GM12873 (cell line): ENCODE data around the gene TUBGCP2.
A peak's percentile ranks its signal among the peaks of the same experiment; 100 is the strongest.

ENCODE experiments used
- TF ChIP-seq, protein P1 (sequence below): IDR thresholded peaks from 2 replicates; pipeline ENCODE4 v1.5.1; 2012; ENCODE audit warnings: low read depth, mild to moderate bottlenecking, moderate library complexity, low read length, control low read depth; ENCODE audit not compliant: insufficient read depth; ENCODE audit errors: missing control alignments

Gene TUBGCP2

DNA sequence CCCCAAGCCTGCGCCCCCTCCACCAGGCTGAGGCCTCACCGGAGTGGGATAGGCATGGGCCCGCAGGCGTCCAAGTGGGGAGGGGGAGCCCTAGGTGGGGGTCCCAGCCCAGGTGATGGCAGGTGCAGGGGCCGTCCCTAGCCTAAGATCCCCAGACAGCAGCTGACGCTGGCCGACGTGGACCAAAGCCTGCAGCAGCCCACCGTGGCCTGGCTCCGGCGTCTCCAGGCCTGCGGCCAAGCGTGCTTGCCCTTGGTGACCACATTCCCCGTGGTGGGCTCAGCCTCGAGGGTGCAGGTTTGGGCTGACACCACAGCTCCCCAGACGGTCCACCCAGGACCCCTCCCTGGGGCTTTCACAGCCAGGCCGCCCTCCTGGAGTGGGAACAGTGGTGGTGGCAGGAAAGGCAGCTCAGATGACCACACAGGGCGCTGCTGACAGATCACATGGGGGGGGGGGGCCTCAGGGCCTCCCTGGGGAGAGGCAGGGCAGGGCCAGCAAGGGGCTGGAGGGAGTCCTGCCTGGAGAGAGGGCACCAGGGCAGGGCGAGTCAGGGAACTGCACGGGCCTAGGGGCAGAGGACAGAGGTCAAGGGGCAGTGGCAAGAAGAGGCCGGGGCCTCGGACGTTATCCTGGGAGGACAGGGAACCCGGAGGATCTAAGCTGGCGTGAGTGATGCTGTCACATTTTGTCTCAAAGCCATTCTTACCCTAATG, 31.2 kb downstream of the TUBGCP2 start:
- TF ChIP-seq, protein P1, sequence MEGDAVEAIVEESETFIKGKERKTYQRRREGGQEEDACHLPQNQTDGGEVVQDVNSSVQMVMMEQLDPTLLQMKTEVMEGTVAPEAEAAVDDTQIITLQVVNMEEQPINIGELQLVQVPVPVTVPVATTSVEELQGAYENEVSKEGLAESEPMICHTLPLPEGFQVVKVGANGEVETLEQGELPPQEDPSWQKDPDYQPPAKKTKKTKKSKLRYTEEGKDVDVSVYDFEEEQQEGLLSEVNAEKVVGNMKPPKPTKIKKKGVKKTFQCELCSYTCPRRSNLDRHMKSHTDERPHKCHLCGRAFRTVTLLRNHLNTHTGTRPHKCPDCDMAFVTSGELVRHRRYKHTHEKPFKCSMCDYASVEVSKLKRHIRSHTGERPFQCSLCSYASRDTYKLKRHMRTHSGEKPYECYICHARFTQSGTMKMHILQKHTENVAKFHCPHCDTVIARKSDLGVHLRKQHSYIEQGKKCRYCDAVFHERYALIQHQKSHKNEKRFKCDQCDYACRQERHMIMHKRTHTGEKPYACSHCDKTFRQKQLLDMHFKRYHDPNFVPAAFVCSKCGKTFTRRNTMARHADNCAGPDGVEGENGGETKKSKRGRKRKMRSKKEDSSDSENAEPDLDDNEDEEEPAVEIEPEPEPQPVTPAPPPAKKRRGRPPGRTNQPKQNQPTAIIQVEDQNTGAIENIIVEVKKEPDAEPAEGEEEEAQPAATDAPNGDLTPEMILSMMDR = no peak

DNA sequence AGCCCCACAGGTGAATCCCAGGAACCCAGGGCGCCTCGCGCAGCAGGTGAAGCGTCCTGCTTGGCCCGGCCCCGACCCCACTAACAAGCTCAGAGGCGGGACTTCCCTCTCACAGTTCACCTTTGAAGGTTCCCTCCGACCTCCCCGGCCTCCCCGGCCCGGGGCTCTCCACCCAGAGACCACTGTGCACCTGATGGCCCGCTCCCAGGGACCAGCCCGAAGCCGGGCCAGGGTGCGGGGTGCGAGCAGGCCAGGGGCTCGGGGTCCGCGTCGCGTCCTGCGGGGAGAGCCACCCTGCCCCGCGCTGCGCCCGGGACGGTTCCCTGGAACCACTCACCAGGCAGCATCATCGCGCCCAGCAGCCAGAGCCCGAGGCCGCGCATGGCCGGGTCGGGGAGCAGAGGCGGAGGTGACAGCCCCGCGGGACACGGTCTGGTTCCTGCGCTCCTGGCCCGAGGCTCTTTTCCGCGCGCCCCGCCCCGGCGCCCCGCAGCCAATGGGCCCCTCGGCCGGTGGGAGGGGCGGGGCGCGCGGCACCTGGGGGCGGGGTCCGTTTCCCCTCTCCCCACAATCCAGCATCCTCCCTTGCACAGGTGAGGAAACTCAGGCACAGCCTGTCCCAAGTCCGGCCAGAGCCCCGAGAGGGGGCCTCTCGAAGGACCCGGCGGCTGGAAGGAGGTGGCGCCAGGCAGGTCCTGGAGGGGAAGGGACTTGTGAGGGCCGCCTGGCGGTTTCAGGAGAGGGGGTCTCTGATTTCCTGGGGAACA, 32.1 kb downstream of the TUBGCP2 start, which contains the start of gene ADAM8:
ADAM8 (minus strand) TSS at position 434 of the 767 bp plus-strand sequence; CDS start at position 383, 51 bp downstream.
- TF ChIP-seq, protein P1 = no peak

DNA sequence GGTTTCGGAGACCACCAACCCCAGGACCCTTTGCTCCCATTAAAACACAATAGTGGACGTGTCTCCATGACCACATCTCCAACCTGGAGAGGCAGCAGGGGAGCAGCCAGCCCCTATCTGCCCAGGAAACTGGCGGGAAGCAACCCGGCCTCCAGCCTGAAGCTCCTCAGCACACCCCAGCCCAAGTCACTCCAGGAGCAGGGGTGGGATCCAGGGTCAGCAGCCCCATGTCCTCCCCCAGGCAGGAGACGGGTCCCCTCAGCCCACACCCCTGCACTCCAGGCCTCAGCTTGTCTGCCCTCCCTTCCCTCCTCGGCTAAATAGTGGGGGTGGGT, 32.6 kb downstream of the TUBGCP2 start:
- TF ChIP-seq, protein P1 = no peak

DNA sequence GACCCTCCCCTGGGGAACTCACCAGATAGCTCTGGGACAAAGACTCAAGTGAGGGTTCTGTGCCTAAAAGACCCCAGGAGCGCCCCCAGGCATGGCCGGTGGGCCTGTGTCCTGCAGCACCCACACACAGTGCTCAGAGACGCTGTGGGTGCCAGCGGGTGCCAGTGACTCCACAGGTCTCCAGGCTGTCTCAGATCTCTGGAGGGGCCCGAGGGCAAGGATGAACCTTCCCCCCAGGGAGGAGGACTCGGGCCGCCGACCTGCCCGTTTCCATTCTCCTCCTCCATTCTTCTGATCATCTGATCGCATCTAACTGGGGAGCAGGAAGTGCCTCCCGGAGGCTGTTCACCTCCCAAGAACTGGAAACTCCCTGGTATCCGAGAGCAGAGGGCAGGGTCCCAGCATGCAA, 33.0 kb downstream of the TUBGCP2 start:
- TF ChIP-seq, protein P1 = peak; percentile 69

DNA sequence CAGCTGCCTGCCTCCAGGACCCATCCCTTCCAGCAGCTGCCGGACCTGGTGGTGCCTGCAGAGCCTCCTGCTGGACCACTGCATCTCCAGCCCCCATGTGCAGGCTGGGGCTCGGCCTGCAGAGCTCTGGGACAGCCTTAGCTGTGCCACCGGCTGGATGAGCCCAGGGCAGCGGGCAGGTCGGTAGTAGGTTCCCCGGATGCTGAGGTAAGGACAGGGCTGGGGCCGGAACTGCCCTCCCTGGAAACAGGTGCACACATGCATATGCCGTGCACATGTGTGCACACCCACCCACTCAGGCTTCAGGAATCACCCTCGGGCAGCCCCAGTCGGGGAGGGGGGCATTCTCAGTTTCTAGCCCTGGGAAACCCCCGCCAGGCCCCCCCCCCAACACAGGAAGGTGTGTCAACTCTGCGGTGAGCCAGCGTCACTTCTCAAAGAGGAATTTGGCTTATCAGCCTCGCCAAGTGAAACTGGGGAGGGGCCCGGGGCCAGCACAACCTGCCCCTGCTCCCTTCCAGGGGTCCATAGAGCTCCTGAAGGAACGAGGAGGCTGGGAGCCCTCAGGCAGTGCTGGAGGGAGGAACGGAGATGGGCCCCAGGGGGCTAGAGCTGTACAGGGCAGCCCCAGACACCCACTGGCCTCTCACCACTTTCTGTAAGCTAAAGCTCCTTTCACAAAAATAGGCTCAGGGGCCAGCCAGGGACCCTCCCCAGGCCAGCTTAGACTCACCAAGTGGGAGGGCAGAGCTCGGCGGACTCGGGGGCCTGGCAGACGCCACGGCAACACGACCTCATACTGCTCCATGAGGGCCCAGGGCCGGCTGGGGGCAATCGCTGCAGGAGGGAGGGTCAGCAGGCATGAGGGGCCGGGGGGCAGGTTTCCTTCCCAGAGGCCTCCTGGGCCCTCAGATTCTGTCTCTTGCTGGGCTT, 33.7 kb downstream of the TUBGCP2 start:
- TF ChIP-seq, protein P1 = no peak

DNA sequence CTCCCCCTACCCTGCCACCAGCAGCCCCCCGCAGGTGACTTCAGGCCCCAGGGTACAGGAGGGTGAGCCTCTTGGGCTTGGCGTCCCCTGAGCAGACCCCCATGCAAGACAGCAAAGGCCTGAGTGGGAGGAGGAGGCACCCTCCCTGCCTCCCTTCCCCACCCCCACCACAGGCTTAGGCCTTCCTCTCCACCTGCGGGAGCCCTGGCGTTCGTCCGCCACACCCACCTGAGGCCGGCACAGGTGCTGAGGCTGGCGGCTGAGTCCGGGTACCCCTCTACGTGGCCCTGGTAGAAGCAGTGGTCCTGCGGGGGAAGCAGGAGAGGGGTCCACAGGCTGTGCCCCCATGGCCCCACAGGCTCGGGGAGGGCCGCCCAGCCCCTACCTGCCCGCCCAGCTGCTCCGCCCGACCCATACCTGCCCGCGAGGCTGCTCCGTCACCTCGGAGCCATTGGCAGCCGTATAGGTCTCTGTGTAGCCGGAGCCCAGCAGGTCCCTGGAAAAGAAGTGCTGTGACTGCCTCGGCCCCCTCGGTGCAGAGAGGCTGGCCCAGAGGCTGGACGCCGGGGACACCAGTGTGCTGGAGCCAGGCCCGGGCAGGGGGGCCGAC, 35.0 kb downstream of the TUBGCP2 start:
- TF ChIP-seq, protein P1 = no peak
